GM12801 (cell line): ENCODE data around the gene FLT4.

Source experiments
- TF ChIP-seq, protein P1 (sequence below): IDR thresholded peaks from one replicate; pipeline ENCODE4 v1.5.1; 2011; ENCODE audit warnings: control low read depth; ENCODE audit not compliant: insufficient read length; ENCODE audit errors: extremely low read depth

Gene FLT4

DNA sequence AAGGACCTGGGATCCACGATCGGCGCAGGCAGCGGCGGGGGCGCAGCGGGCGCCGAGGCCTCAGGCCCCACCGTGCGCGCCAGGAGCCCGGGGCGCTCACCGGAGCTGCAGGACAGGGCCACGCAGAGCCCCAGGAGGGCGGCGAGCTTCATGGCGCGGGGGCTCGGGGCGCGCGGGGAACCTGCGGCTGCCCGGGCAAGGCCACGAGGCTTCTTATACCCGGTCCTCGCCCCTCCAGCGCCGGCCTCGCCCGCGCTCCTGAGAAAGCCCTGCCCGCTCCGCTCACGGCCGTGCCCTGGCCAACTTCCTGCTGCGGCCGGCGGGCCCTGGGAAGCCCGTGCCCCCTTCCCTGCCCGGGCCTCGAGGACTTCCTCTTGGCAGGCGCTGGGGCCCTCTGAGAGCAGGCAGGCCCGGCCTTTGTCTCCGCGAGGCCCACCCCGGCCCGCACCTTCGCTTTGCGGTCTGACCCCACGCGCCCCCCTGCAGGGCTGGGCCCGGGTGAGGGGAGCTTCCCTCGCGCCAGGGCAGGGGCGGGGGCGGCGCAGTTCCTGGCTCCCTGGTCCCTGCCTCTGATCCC lies 58.0 kb downstream of the FLT4 start, which contains the start of gene SCGB3A1:
TSS of gene SCGB3A1 (minus strand) at position 189 of the 577 bp plus-strand sequence. CDS start at position 152, 37 bp downstream.
- TF ChIP-seq, protein P1, sequence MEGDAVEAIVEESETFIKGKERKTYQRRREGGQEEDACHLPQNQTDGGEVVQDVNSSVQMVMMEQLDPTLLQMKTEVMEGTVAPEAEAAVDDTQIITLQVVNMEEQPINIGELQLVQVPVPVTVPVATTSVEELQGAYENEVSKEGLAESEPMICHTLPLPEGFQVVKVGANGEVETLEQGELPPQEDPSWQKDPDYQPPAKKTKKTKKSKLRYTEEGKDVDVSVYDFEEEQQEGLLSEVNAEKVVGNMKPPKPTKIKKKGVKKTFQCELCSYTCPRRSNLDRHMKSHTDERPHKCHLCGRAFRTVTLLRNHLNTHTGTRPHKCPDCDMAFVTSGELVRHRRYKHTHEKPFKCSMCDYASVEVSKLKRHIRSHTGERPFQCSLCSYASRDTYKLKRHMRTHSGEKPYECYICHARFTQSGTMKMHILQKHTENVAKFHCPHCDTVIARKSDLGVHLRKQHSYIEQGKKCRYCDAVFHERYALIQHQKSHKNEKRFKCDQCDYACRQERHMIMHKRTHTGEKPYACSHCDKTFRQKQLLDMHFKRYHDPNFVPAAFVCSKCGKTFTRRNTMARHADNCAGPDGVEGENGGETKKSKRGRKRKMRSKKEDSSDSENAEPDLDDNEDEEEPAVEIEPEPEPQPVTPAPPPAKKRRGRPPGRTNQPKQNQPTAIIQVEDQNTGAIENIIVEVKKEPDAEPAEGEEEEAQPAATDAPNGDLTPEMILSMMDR = no peak

DNA sequence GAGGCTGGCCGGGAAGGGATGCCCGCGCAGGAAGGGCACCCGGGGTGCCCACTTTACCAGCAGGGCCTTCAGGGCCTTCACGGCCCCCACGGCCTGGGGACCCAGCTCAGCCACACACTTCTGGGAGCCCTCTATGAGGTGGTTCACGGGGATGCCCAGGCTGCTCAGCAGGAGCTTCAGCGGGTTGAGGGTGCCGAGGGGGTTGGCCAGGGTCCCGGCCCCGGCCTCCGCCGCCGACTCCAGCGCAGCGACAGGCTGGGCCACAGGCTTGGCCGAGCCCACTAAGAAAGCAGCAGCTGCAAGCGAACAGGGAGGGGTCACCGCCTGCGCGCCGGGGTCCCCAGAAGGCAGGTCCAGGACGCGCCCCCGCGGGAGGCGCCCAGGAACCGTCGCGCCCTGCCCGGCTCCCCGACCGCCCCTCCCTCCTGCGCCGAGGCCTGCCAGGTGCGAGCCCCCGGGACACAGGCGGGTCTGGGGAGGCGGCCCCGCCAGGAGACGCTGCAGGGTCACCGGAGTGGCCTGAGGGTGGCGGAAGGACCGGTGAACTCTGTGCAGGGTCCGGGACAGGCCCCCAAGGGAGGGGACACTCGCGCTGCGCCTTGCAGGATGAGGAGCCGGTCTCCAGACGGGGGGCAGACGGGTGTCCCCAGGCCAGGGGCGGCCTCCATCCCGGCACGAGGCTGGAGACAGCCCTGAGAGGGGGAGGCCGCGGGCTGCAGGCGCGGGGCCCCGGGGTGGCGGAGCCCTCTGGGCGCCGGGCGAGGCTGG lies 58.7 kb downstream of the FLT4 start:
- TF ChIP-seq, protein P1 = no peak

- TF ChIP-seq, protein P1 = no peak
These were observed 59.4 kb downstream of the FLT4 start for GRCh38 chr5:180589771-180590542.

DNA sequence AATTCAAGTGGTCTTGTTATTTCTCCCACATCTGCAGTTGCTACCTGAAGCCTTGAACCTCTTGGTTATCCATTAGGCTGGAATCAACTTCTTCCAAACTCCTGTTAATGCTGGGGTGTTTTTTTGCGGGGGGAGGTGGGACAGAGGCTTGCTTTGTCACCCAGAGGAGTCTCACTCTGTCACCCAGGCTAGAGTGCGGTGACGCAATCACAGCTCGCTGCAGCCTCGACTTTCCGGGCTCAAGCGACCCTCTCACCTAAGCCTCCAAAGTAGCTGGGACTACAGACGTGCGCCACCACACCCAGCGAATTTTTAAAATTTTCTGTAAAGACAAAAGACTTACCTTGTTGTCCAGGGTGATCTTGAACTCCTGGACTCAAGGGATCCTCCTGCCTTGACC lies 62.5 kb downstream of the FLT4 start:
- TF ChIP-seq, protein P1 = no peak

GRCh38 chr5:180586204-180586603 lies 63.2 kb downstream of the FLT4 start:
- TF ChIP-seq, protein P1 = no peak

DNA sequence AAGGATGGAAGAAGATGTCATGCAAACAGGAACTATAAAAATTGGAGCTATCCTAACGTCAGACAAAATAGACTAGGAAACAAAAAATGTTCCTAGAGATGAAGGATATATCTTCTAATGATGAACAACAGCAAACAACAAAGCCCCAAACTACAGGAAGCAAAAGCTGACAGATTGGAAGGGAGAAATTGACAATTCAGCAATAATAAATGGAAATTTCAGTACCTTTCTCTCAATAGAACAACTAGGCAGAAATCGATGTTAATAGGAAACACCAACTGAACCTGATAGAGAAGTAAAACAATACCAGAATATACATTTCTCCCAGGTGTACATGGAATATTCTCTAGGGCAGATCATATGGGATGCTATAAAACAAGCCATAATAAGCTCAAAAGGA lies 65.7 kb downstream of the FLT4 start:
- TF ChIP-seq, protein P1 = no peak

DNA sequence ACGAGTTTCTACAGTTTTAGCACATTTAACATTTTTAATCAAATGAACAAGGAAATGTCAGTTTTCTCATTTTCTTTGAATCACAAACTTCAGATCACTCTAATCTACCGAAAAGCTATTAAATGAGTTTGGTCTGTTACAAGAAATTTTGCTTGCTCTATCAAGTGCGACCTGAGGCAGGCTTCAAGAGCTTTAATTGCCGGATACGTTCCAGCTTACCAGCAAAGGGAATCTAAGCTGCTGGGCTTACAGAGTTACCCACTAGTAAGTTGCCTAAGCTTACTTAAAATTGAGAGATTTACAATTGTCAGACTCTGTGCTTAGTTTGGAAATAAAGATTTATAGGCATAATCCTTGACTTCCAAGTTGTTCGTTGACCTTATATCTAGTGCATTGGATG lies 68.7 kb downstream of the FLT4 start:
- TF ChIP-seq, protein P1 = no peak
